NCI-H510A (cell line): ENCODE results near the gene PEX11B.

Experiments used
- DNase-seq: peaks from one replicate; lab custom pipeline; 2025; lab: John Stamatoyannopoulos, UW

The PEX11B gene

GRCh38 chr1:145918144-145918991 lies at the start of gene PEX11B:
Gene PEX11B (minus strand): TSS chr1:145918717. CDS start chr1:145918688, 29 bp downstream.
- peak; percentile 57 for DNase-seq

- DNase-seq: no peak
These were observed 48.8 kb upstream of the PEX11B start for GRCh38 chr1:145967288-145967687.

GRCh38 chr1:145965119-145965744 lies 46.7 kb upstream of the PEX11B start:
- DNase-seq: no peak

GRCh38 chr1:145964328-145965118 lies 46.0 kb upstream of the PEX11B start, which contains the start of the genes ANKRD34A and POLR3GL:
Gene ANKRD34A (minus strand): TSS chr1:145964575. CDS start chr1:145961759, 2,816 bp downstream.
Gene POLR3GL (plus strand): TSS chr1:145964690. CDS start chr1:145974866, 10,176 bp downstream.
- peak; percentile 92 for DNase-seq

GRCh38 chr1:145963265-145964019 lies 44.9 kb upstream of the PEX11B start:
- DNase-seq: no peak

- no peak for DNase-seq
These were observed 43.9 kb upstream of the PEX11B start for GRCh38 chr1:145962157-145963102.

GRCh38 chr1:145961425-145962156 lies 43.1 kb upstream of the PEX11B start:
- no peak for DNase-seq

- no peak for DNase-seq
These were observed 42.5 kb upstream of the PEX11B start for GRCh38 chr1:145961109-145961424.

- peak; percentile 59 for DNase-seq
These were observed 42.1 kb upstream of the PEX11B start for GRCh38 chr1:145960468-145961108.

GRCh38 chr1:145959957-145960467 lies 41.5 kb upstream of the PEX11B start:
- no peak for DNase-seq

GRCh38 chr1:145959333-145959732 lies 40.8 kb upstream of the PEX11B start:
- DNase-seq: no peak

GRCh38 chr1:145958734-145959133 lies 40.2 kb upstream of the PEX11B start:
- no peak for DNase-seq

GRCh38 chr1:145957443-145958319 lies 39.2 kb upstream of the PEX11B start, which contains the start of gene LIX1L:
Gene LIX1L (minus strand): TSS chr1:145958017. CDS start chr1:145957927, 90 bp downstream.
- peak; percentile 94 for DNase-seq

- DNase-seq: no peak
These were observed 38.4 kb upstream of the PEX11B start for GRCh38 chr1:145956781-145957442.

GRCh38 chr1:145956361-145956760 lies 37.8 kb upstream of the PEX11B start:
- no peak for DNase-seq

GRCh38 chr1:145955436-145955835 lies 36.9 kb upstream of the PEX11B start:
- DNase-seq: no peak

GRCh38 chr1:145953861-145954260 lies 35.3 kb upstream of the PEX11B start:
- no peak for DNase-seq
